ENCODE data around the gene NUP188.

DNA sequence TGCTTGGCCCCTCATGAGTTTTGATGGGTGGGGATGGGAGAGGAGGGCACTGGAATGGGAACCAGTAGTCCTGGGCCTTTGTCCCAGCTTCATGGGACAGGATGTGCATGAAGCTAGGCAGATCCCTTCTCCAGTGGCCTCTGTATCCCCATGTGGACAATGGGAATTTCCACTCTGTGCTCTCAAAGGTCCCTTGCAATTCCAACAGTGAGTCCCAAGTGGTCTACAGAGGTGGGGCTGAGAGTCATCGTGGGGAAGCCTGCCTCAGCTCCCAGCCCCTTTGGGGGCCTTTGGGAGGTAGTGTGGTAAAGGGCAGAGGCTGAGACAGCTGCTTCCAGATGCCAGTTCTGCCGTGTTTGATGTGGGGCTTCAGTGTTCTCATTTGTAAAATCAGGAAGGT lies 28.6 kb upstream of the NUP188 start:
- TF ChIP-seq EP300 (IDR thresholded peaks at IDR 0.05; ENCODE audit: borderline replicate concordance in 1 of 2, control insufficient read depth in 1 of 2, low read depth in 2 of 2, low read length in 2 of 2) (no peak), SIX5 (IDR thresholded peaks at IDR 0.05; ENCODE audit: low read depth, low read length, severe bottlenecking) (no peak)

Measured in GM12878 (cell line).